NCI-H460 (cell line): ENCODE measurements around the gene GABPA. TPM values are rescaled to one million over a fixed set of nuclear protein-coding genes. Genes with fewer than 3 reads are reported as not detected.
"Not testable (repeated sequence)": the region's sequence is repeated elsewhere in the genome, so short reads cannot be mapped to it uniquely, and the experiment has no call there.

Source experiments
- DNase-seq: peaks from one replicate; pipeline ENCODE4 v3.0.0-alpha.2; 2016; ENCODE audit warnings: low read depth; ENCODE audit errors: extremely low read depth
- polyA plus RNA-seq: library from polyadenylated mRNA; depleted of rRNA; stranded (reverse); fragments of >200 nt; gene quantifications from 2 replicates; pipeline ENCODE4 v1.2.3, GENCODE V29; 2014; cell fraction: nucleus; rRNA removed
- total RNA-seq: library from RNA; depleted of rRNA; stranded (reverse); fragments of >200 nt; shearing (Covaris generic); gene quantifications from 2 replicates; pipeline ENCODE4 v1.2.3, GENCODE V29; 2014; rRNA removed

The GABPA gene
- 22.2 and 24.1 TPM in 2 replicates for total RNA-seq
- 17.7 and 18.7 TPM in 2 replicates for polyA plus RNA-seq

DNA sequence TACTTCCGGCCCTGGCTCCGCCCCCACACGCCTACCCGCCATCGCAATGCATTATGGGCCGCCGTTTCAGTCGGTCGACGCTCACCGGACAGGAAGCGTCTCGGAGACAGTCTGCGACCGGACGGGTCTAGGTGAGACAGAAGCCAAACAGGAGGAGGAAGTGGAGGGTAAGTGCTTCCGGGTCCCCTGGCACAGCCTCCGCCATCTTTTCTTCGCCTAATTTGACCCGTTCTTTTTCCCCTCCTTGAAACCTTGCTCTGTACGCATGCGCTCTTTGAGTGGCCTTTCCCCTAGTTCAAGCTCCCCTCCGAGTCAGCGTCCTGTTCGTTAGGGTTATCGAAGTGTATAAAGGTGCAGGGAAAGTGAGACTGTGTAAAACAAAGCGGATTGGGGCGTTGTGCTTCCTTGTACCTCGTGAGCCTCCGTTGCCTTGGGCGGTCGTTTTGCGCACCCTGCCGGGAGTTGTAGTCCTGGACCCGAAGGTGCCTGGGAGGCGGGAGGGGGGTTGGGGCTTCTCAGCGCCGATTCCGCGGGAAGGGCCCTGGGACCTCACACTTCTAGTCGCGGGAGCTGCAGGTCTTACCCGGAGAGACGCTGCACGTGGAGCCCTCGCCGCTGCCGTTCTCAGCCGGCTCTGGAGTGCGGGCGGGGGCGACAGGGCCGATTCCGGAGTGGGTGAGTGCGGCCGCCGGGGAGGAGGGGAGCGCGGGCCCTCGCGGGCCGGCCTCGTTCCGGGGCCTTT, at the start of gene GABPA, which contains the start of gene ATP5PF:
TSS of gene GABPA (plus strand) at position 69 of the 742 bp plus-strand sequence. CDS start 6,627 bp downstream, outside the sequence.
TSS of gene ATP5PF (minus strand) at position 1 of the 742 bp plus-strand sequence. CDS start 5,110 bp downstream, outside the sequence.
- peak; percentile 95 for DNase-seq

GRCh38 chr21:25687787-25688186, 47.0 kb upstream of the GABPA start:
- DNase-seq, result no peak

GRCh38 chr21:25688275-25689155, 46.3 kb upstream of the GABPA start:
- no peak for DNase-seq

GRCh38 chr21:25689226-25689625, 45.5 kb upstream of the GABPA start:
- no peak for DNase-seq

- no peak for DNase-seq
These were observed 42.8 kb upstream of the GABPA start for GRCh38 chr21:25691976-25692375.

GRCh38 chr21:25695461-25695860, 39.3 kb upstream of the GABPA start:
- DNase-seq, result not testable (repeated sequence)

- DNase-seq, result no peak
These were observed 34.0 kb upstream of the GABPA start for GRCh38 chr21:25700741-25701140.

DNA sequence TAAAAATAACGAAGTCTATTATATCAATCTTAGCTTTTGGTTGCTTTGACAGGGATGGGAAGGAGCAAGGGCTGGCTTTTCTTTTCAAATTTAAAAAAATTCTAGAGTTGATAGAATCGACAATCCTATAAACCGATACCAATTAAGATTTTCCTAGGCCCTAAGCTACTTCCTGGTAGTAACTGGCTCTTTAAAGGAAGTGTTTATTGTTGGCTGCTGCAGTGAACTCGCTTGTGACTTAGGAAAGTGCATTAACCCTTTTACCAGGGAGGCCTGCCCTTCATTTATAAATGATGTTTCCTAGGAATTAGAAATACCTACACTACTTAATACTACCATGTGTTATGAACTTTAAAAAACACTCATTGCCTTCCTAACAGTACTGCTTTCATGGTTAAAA, 33.2 kb upstream of the GABPA start:
- no peak for DNase-seq

DNA sequence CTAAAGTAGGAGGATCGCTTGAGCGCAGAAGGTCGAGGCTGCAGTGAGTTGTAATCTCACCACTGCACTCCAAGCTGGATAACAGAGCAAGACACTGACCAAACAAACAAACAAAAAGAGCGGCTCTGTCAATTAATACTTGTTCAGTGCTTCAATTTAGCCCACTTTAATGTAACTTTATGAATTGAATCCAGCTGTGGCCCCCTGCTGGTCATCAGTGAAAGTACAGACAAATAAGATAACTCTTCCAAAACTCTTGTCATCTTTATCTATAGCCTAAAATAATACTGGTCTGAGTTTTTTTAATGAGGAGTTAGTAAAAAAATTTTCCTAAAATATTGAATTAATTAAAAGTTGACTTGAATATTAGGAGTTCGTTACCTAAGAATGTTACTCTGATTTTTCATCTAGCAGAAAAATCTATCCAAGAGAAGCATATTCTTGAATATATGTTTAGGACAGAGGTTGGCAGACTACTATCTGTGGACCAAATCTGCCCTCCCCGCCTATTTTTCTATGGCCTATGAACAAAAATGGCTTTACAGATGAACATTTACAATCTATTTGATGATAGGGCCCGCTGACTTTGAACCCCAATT, 26.2 kb upstream of the GABPA start:
- peak; percentile 38 for DNase-seq

GRCh38 chr21:25709684-25710265, 25.0 kb upstream of the GABPA start:
- no peak for DNase-seq

- no peak for DNase-seq
These were observed 24.2 kb upstream of the GABPA start for GRCh38 chr21:25710550-25710949.

GRCh38 chr21:25714066-25714465, 20.7 kb upstream of the GABPA start:
- DNase-seq, result not testable (repeated sequence)

- no peak for DNase-seq
These were observed 17.2 kb upstream of the GABPA start for GRCh38 chr21:25717491-25718147.

- no peak for DNase-seq
These were observed 12.8 kb upstream of the GABPA start for GRCh38 chr21:25721987-25722386.

DNA sequence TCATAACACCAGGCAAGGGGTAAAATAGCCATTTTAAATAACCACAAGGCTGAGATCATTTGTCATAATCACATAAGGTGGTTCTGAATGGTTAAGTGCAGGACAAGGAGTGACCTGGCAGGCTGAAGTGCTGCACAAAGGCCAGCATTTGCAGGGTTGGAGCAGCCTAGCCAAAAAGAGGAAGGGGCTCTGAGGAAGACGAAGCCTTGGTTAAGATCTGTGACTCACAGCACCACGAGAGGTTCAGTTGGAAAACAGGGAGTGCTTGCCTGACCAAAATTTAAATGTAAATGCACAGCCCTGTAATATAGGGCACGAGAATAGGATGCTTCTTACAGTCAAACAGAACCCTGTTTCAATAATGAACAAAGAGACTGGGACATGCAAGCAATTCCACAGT, 12.1 kb upstream of the GABPA start:
- no peak for DNase-seq

- DNase-seq, result no peak
These were observed 2.5 kb upstream of the GABPA start for GRCh38 chr21:25732091-25732760.

GRCh38 chr21:25733859-25734653, 716 bp upstream of the GABPA start:
- no peak for DNase-seq

DNA sequence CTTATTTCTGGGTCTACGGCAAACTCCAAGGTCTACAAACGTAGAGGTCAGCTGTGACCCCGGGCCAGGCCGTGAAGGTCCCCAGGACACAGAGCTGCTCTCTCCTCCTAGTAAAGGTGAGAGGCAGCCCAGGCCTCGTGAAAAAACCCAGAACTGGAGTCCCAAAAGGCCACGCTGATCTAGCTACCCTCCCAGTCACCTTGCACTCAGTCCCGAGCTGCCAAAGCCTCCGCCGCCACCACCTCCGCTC, 193 bp upstream of the GABPA start:
- DNase-seq, result no peak
